ENCODE data around the gene EXD3.

EXD3 gene

GRCh38 chr9:137449931-137450538 is 27.1 kb upstream of the EXD3 start:
- no peak for DNase-seq (ENCODE audit: low spot score)
- TF ChIP-seq CTCF (IDR thresholded peaks at IDR 0.05; ENCODE audit: borderline replicate concordance, control extremely low read depth, extremely low read depth, insufficient read depth, missing control alignments), result no peak
- in situ Hi-C loops (cut with MboI; ENCODE audit: low sequenced_read_pairs, unreplicated experiment), result no loop called here

GRCh38 chr9:137449081-137449844 is 26.3 kb upstream of the EXD3 start:
- in situ Hi-C loops (cut with MboI; ENCODE audit: low sequenced_read_pairs, unreplicated experiment), result no loop called here
- no peak for TF ChIP-seq CTCF (IDR thresholded peaks at IDR 0.05; ENCODE audit: borderline replicate concordance, control extremely low read depth, extremely low read depth, insufficient read depth, missing control alignments)
- no peak for DNase-seq (ENCODE audit: low spot score)

GRCh38 chr9:137448602-137448962 is 25.6 kb upstream of the EXD3 start:
- DNase-seq (ENCODE audit: low spot score), result no peak
- in situ Hi-C loops (cut with MboI; ENCODE audit: low sequenced_read_pairs, unreplicated experiment), result no loop called here
- TF ChIP-seq CTCF (IDR thresholded peaks at IDR 0.05; ENCODE audit: borderline replicate concordance, control extremely low read depth, extremely low read depth, insufficient read depth, missing control alignments), result no peak

GRCh38 chr9:137447722-137448601 is 25.0 kb upstream of the EXD3 start:
- in situ Hi-C loops (cut with MboI; ENCODE audit: low sequenced_read_pairs, unreplicated experiment), result no loop called here
- no peak for DNase-seq (ENCODE audit: low spot score)
- TF ChIP-seq CTCF (IDR thresholded peaks at IDR 0.05; ENCODE audit: borderline replicate concordance, control extremely low read depth, extremely low read depth, insufficient read depth, missing control alignments), result no peak

- no peak for DNase-seq (ENCODE audit: low spot score)
- TF ChIP-seq CTCF (IDR thresholded peaks at IDR 0.05; ENCODE audit: borderline replicate concordance, control extremely low read depth, extremely low read depth, insufficient read depth, missing control alignments), result no peak
- in situ Hi-C loops (cut with MboI; ENCODE audit: low sequenced_read_pairs, unreplicated experiment), result no loop called here
Measured at GRCh38 chr9:137446851-137447471, 24.0 kb upstream of the EXD3 start.

GRCh38 chr9:137445930-137446431 is 23.0 kb upstream of the EXD3 start:
- in situ Hi-C loops (cut with MboI; ENCODE audit: low sequenced_read_pairs, unreplicated experiment), result no loop called here
- DNase-seq (ENCODE audit: low spot score), result no peak
- TF ChIP-seq CTCF (IDR thresholded peaks at IDR 0.05; ENCODE audit: borderline replicate concordance, control extremely low read depth, extremely low read depth, insufficient read depth, missing control alignments), result no peak
